Measurements from ENCODE around the gene NANOS3.
"Not testable (repeated sequence)": the region's sequence is repeated elsewhere in the genome, so short reads cannot be mapped to it uniquely, and the experiment has no call there.

NANOS3 gene

GRCh38 chr19:13843104-13843921 is 33.6 kb upstream of the NANOS3 start:
- DNase-seq: no peak

- DNase-seq: peak; percentile 59
Measured at GRCh38 chr19:13844130-13844631, 32.8 kb upstream of the NANOS3 start.

- DNase-seq: peak; percentile 100
Measured at GRCh38 chr19:13846557-13847406, 30.2 kb upstream of the NANOS3 start.

GRCh38 chr19:13847407-13848339 is 29.3 kb upstream of the NANOS3 start:
- peak; percentile 91 for DNase-seq

GRCh38 chr19:13848340-13848677 is 28.6 kb upstream of the NANOS3 start:
- DNase-seq: no peak

GRCh38 chr19:13848798-13849676 is 27.9 kb upstream of the NANOS3 start:
- DNase-seq: no peak

- DNase-seq: peak; percentile 83
Measured at GRCh38 chr19:13849991-13850909, 26.7 kb upstream of the NANOS3 start.

- peak; percentile 70 for DNase-seq
Measured at GRCh38 chr19:13850910-13851733, 25.8 kb upstream of the NANOS3 start.

- not testable (repeated sequence) for DNase-seq
Measured at GRCh38 chr19:13851734-13852114, 25.2 kb upstream of the NANOS3 start.

GRCh38 chr19:13852171-13852707 is 24.7 kb upstream of the NANOS3 start:
- DNase-seq: not testable (repeated sequence)

- no peak for DNase-seq
Measured at GRCh38 chr19:13856497-13856896, 20.4 kb upstream of the NANOS3 start.

GRCh38 chr19:13859361-13859880 is 17.5 kb upstream of the NANOS3 start:
- DNase-seq: no peak

- DNase-seq: no peak
Measured at GRCh38 chr19:13860679-13861391, 16.1 kb upstream of the NANOS3 start.

GRCh38 chr19:13861392-13861713 is 15.6 kb upstream of the NANOS3 start:
- no peak for DNase-seq

- DNase-seq: peak; percentile 93
Measured at GRCh38 chr19:13861714-13862531, 15.0 kb upstream of the NANOS3 start.

GRCh38 chr19:13864046-13864666 is 12.8 kb upstream of the NANOS3 start:
- DNase-seq: no peak

All from CD4-positive, alpha-beta T cell treated with Interleukin-17A for 1 hour (primary cell).